Endothelial cell of umbilical vein (primary cell): Measurements from ENCODE around the gene PCDHA9. TPM values are rescaled to one million over a fixed set of nuclear protein-coding genes. Genes with fewer than 3 reads are reported as not detected.

Experiments used
- BruUV-seq: library from RNA; stranded (reverse); fragments of 400-500 nt; replicated peaks from 2 replicates; lab custom pipeline; 2021; lab: Mats Ljungman, UMichigan
- CTCF ChIA-PET: fragments of 300-600, 350-600 bp; sonication (Branson Sonifier 250); formaldehyde crosslinking; loops from one replicate; lab custom pipeline; 2021; ENCODE audit warnings: antibody characterized with exemption, inconsistent platforms; lab: Charles Lee
- POLR2A ChIA-PET: fragments of 300-600, 350-600 bp; sonication (Branson Sonifier 250); formaldehyde crosslinking; loops from one replicate; lab custom pipeline; 2021; ENCODE audit warnings: antibody characterized with exemption, inconsistent platforms; lab: Charles Lee
- DNase-seq: peaks from one replicate; pipeline ENCODE4 v3.0.0-alpha.2; 2011; ENCODE audit warnings: low read depth, low spot score
- FAIRE-seq: peaks from 2 replicates; lab custom pipeline; 2011; peaks lifted over from hg19 to GRCh38; lab: Jason Lieb, UNC
- H2AFZ ChIP-seq: 2 replicates; pipeline ENCODE4 v1.6.0; 2012; ENCODE audit warnings: low read depth, low read length, control low read depth, inconsistent platforms
- H3K27ac ChIP-seq: 2 replicates; pipeline ENCODE4 v1.5.1; 2011; ENCODE audit warnings: low read depth, mild to moderate bottlenecking, control low read depth, low read length, moderate library complexity; ENCODE audit not compliant: insufficient read depth
- H3K27me3 ChIP-seq, 2 experiments: 2 replicates each; pipeline versions ENCODE4 v1.6.0 to v1.6.1; 2011; ENCODE audit warnings: low read length in 2 of 2, mixed read lengths in 1 of 2; ENCODE audit not compliant: control insufficient read depth in 2 of 2, insufficient read depth in 2 of 2
- H3K36me3 ChIP-seq, 2 experiments: 2 replicates in 1 of 2; 3 replicates in 1 of 2; pipeline ENCODE4 v1.5.1; 2011; ENCODE audit warnings: low read length in 2 of 2, mild to moderate bottlenecking in 1 of 2, moderate library complexity in 1 of 2; ENCODE audit not compliant: control insufficient read depth in 2 of 2, insufficient read depth in 2 of 2; ENCODE audit errors: extremely low read depth in 1 of 2
- H3K4me1 ChIP-seq: 3 replicates; pipeline ENCODE4 v1.5.1; 2011; ENCODE audit warnings: mild to moderate bottlenecking, low read length; ENCODE audit not compliant: control insufficient read depth, insufficient read depth; ENCODE audit errors: extremely low read depth
- H3K4me2 ChIP-seq: 2 replicates; pipeline ENCODE4 v1.6.1; 2011; ENCODE audit warnings: low read length, control low read depth, mixed read lengths; ENCODE audit not compliant: insufficient read depth
- H3K4me3 ChIP-seq, 3 experiments: fragments of 200-600 bp in 1 of 3; sonication (generic), shearing (Covaris generic) in 1 of 3; replicated peaks in 1 of 3; 2 replicates each; pipeline ENCODE4 v1.5.1; 2011 to 2016; ENCODE audit warnings: control low read depth in 3 of 3, low read length in 3 of 3, mild to moderate bottlenecking in 2 of 3, inconsistent platforms in 1 of 3, low read depth in 1 of 3, moderate library complexity in 1 of 3; ENCODE audit not compliant: insufficient read depth in 1 of 3
- H3K79me2 ChIP-seq: 2 replicates; pipeline ENCODE4 v1.6.0; 2012; ENCODE audit warnings: low read length, inconsistent platforms; ENCODE audit not compliant: control insufficient read depth, insufficient read depth
- H3K9ac ChIP-seq: replicated peaks from 2 replicates; pipeline ENCODE3; 2011; ENCODE audit warnings: low read length, control low read depth; ENCODE audit not compliant: insufficient read depth; ENCODE audit errors: extremely low read depth
- H3K9me1 ChIP-seq: replicated peaks from 3 replicates; pipeline ENCODE4 v1.6.0; 2011; ENCODE audit warnings: mild to moderate bottlenecking, low read length; ENCODE audit not compliant: control insufficient read depth, insufficient read depth; ENCODE audit errors: extremely low read depth
- H3K9me3 ChIP-seq: replicated peaks from 2 replicates; pipeline ENCODE4 v1.5.1; 2012; ENCODE audit warnings: low read length, inconsistent platforms; ENCODE audit not compliant: control insufficient read depth, insufficient read depth
- H4K20me1 ChIP-seq: replicated peaks from 2 replicates; pipeline ENCODE3; 2011; ENCODE audit warnings: mild to moderate bottlenecking, low read length; ENCODE audit not compliant: control insufficient read depth, insufficient read depth; ENCODE audit errors: extremely low read depth
- EZH2 ChIP-seq: IDR thresholded peaks from 2 replicates; pipeline ENCODE4 v1.6.1; 2012; ENCODE audit warnings: borderline replicate concordance, low read depth, mild to moderate bottlenecking, moderate library complexity, low read length, inconsistent platforms; ENCODE audit not compliant: severe bottlenecking
- FOS ChIP-seq: IDR thresholded peaks from 2 replicates; pipeline ENCODE4 v1.6.1; 2011; ENCODE audit warnings: mild to moderate bottlenecking, low read length, moderate library complexity, borderline replicate concordance; ENCODE audit not compliant: insufficient read depth
- GATA2 ChIP-seq: IDR thresholded peaks from 2 replicates; pipeline ENCODE4 v1.7.0; 2011; ENCODE audit warnings: low read depth, mild to moderate bottlenecking, moderate library complexity, mixed read lengths, low read length; ENCODE audit not compliant: insufficient read length, insufficient read depth
- JUN ChIP-seq: IDR thresholded peaks from 2 replicates; pipeline ENCODE4 v1.6.1; 2011; ENCODE audit warnings: borderline replicate concordance, low read depth; ENCODE audit not compliant: insufficient read length, insufficient read depth
- MYC ChIP-seq: IDR thresholded peaks from one replicate; pipeline ENCODE4 v1.6.1; 2011; ENCODE audit warnings: mild to moderate bottlenecking, low read depth, low read length
- POLR2A ChIP-seq: IDR thresholded peaks from 2 replicates; pipeline ENCODE4 v1.6.1; 2012; ENCODE audit warnings: low read depth, mild to moderate bottlenecking, control low read depth, low read length
- POLR2AphosphoS5 ChIP-seq: IDR thresholded peaks from 2 replicates; pipeline ENCODE4 v1.6.1; 2012; ENCODE audit warnings: low read depth, mild to moderate bottlenecking, control low read depth, low read length, moderate library complexity; ENCODE audit not compliant: insufficient read depth
- dilution Hi-C: fragments of 300-500 bp; cut with MboI; formaldehyde crosslinking; loops from one replicate; pipeline ENCODE4 v1.15.0; 2019; ENCODE audit warnings: low sequenced_read_pairs; ENCODE audit not compliant: extremely low pct_ligation_motif_present
- intact Hi-C: fragments of 100-400 bp; cut with micrococcal nuclease; formaldehyde crosslinking; loops from one replicate; pipeline ENCODE4 v1.10.0; 2022
- polyA plus RNA-seq, 4 experiments: library from polyadenylated mRNA; depleted of rRNA in 3 of 4; stranded (reverse) in 3 of 4; unstranded in 1 of 4; fragments of >200 nt; gene quantifications; 2 replicates each; pipeline versions ENCODE4 v1.2.1 to v1.2.3, GENCODE V29; 2011 to 2012; ENCODE audit warnings: missing spikeins in 1 of 4
- total RNA-seq: library from RNA; stranded (reverse); gene quantifications from 2 replicates; pipeline ENCODE4 v1.2.3, GENCODE V29; 2021
- TF ChIP-seq, protein P1 (sequence below): IDR thresholded peaks from 2 replicates; pipeline ENCODE4 v1.6.1; 2011; ENCODE audit not compliant: insufficient read depth, insufficient read length
- TF ChIP-seq, protein P2 (sequence below), 2 donors: IDR thresholded peaks; 1 replicate in 1 of 2; 2 replicates in 1 of 2; pipeline ENCODE4 v1.5.1; 2011; ENCODE audit warnings: low read length in 2 of 2, mild to moderate bottlenecking in 2 of 2, moderate library complexity in 2 of 2, control low read depth in 1 of 2, inconsistent platforms in 1 of 2, low read depth in 1 of 2; ENCODE audit not compliant: insufficient read depth in 1 of 2; ENCODE audit errors: extremely low read depth in 1 of 2

The PCDHA9 gene
- total and polyA plus RNA-seq, 2 donors (not counting 3 experiments of a cell fraction or from before 2014, with no cell fraction given): not detected

DNA sequence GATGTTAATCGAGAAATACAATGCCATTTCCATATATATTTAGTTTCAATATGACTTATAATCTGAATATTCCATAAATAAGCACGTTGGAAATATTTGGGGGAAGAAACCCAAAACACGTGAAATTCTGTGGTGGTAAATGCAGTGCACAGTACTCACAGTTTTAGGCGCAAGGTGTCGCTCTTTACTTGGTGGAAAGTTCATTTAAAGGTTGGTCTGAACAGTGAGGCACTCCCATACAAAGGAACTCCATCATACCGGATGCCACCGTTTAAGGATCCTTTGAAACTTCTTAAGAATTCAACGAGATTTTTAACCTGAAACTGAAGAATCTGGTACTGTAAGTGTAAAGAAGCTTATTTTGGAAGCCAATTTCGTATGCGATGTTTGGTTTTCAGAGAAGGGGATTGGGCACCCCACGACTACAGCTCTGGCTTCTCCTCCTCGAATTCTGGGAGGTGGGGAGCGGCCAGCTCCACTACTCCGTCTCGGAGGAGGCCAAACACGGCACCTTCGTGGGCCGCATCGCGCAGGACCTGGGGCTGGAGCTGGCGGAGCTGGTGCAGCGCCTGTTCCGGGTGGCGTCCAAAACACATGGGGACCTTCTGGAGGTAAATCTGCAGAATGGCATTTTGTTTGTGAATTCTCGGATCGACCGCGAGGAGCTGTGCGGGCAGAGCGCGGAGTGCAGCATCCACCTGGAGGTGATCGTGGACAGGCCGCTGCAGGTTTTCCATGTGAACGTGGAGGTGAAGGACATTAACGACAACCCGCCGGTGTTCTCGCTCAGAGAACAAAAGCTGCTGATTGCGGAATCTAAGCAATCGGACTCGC, 20.8 kb downstream of the PCDHA9 start, which contains the start of gene PCDHA11:
Gene PCDHA11, plus strand, starts transcription at position 237 of the 834 bp plus-strand sequence. Its CDS starts 147 bp downstream, at position 384.
- Histone ChIP-seq H3K36me3 (no peaks in the 10 kb centered on the region), H3K79me2 (no peaks in the 10 kb centered on the region), H3K9me3 (no peaks in the 10 kb centered on the region), H4K20me1 (no peaks in the 10 kb centered on the region), H2AFZ (no peak within 1 kb of the TSS), H3K4me3 (no peak within 1 kb of the TSS), H3K9ac (no peak within 1 kb of the TSS), H3K4me1 (no peaks in the 10 kb centered on the region), H3K4me2 (no peak within 1 kb of the TSS), H3K27ac (no peak within 1 kb of the TSS), H3K9me1 (no peaks in the 10 kb centered on the region), H3K27me3 (no peaks in the 10 kb centered on the region)
- dilution Hi-C loops (no loop called here), intact Hi-C loops (loop anchor here (1.0 kb wide), 1 partner anchor 172 kb away; no protein-coding TSS in a partner anchor)
- TF ChIP-seq EZH2: no peak
- TF ChIP-seq, protein P1, sequence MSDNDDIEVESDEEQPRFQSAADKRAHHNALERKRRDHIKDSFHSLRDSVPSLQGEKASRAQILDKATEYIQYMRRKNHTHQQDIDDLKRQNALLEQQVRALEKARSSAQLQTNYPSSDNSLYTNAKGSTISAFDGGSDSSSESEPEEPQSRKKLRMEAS: no peak
- no peak for TF ChIP-seq POLR2A
- no peak for TF ChIP-seq JUN
- TF ChIP-seq, protein P2, sequence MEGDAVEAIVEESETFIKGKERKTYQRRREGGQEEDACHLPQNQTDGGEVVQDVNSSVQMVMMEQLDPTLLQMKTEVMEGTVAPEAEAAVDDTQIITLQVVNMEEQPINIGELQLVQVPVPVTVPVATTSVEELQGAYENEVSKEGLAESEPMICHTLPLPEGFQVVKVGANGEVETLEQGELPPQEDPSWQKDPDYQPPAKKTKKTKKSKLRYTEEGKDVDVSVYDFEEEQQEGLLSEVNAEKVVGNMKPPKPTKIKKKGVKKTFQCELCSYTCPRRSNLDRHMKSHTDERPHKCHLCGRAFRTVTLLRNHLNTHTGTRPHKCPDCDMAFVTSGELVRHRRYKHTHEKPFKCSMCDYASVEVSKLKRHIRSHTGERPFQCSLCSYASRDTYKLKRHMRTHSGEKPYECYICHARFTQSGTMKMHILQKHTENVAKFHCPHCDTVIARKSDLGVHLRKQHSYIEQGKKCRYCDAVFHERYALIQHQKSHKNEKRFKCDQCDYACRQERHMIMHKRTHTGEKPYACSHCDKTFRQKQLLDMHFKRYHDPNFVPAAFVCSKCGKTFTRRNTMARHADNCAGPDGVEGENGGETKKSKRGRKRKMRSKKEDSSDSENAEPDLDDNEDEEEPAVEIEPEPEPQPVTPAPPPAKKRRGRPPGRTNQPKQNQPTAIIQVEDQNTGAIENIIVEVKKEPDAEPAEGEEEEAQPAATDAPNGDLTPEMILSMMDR (IDR thresholded peaks at IDR 0.05; ENCODE audit: extremely low read depth in 1 of 2, insufficient read depth in 1 of 2, low read depth in 1 of 2, low read length in 2 of 2): peak in 1 of 2 donors; percentile 9
- no peak for TF ChIP-seq FOS
- TF ChIP-seq MYC: no peak
- TF ChIP-seq POLR2AphosphoS5: no peak
- TF ChIP-seq GATA2: no peak
- DNase-seq: peak; percentile 12
- FAIRE-seq: no peak
- POLR2A ChIA-PET: no interaction called here
- BruUV-seq: no TSS peak
- CTCF ChIA-PET: interaction anchor here (0.7 to 1.8 kb wide), 7 partner anchors 12 to 461 kb away, joined by 3 to 9 read pairs (median 4); partner anchors contain the start of gene PCDHGA1
